Neural cell (in vitro differentiated cells): Measurements from ENCODE around the gene ZNRF4. TPM values are rescaled to one million over a fixed set of nuclear protein-coding genes. Genes with fewer than 3 reads are reported as not detected.

Experiments
- H2AFZ ChIP-seq: fragments of 200-600, 300-800 bp; sonication (generic), shearing (Covaris generic); 2 replicates; pipeline ENCODE4 v1.6.0; 2014; ENCODE audit warnings: low read depth, mild to moderate bottlenecking, antibody characterized with exemption, low read length, moderate library complexity
- H3F3A ChIP-seq: fragments of 200-600 bp; shearing (Covaris generic); 2 replicates; pipeline ENCODE4 v1.6.1; 2016; ENCODE audit warnings: mild to moderate bottlenecking, moderate library complexity, mixed read lengths, antibody characterized with exemption, low read length; ENCODE audit not compliant: insufficient read depth, poor library complexity, severe bottlenecking
- H3K27ac ChIP-seq: fragments of 200-600, 300-800 bp; sonication (generic), shearing (Covaris generic); 2 replicates; pipeline ENCODE4 v1.5.1; 2014; ENCODE audit warnings: mild to moderate bottlenecking, low read length, moderate library complexity
- H3K27me3 ChIP-seq: fragments of 300-800, 200-600 bp; sonication (generic), shearing (Covaris generic); 2 replicates; pipeline ENCODE4 v1.6.0; 2014; ENCODE audit warnings: mild to moderate bottlenecking, low read depth, low read length, moderate library complexity; ENCODE audit not compliant: insufficient read depth
- H3K36me3 ChIP-seq: fragments of 300-800, 200-600 bp; sonication (generic), shearing (Covaris generic); 2 replicates; pipeline ENCODE4 v1.5.1; 2014; ENCODE audit warnings: mild to moderate bottlenecking, antibody characterized with exemption, low read length, moderate library complexity; ENCODE audit not compliant: insufficient read depth
- H3K4me2 ChIP-seq: fragments of 300-800, 200-600 bp; sonication (generic), shearing (Covaris generic); 2 replicates; pipeline ENCODE4 v1.6.0; 2014; ENCODE audit warnings: mild to moderate bottlenecking, low read length
- H3K4me3 ChIP-seq: fragments of 300-800, 200-600 bp; sonication (generic), shearing (Covaris generic); 2 replicates; pipeline ENCODE4 v1.5.1; 2014; ENCODE audit warnings: mild to moderate bottlenecking, low read length, moderate library complexity
- H3K79me2 ChIP-seq: fragments of 200-600 bp; shearing (Covaris generic); replicated peaks from 2 replicates; pipeline ENCODE4 v1.6.0; 2014; ENCODE audit warnings: mild to moderate bottlenecking, low read length, moderate library complexity; ENCODE audit not compliant: insufficient read depth
- H3K9ac ChIP-seq: fragments of 300-800, 200-600 bp; sonication (generic), shearing (Covaris generic); 2 replicates; pipeline ENCODE4 v1.6.1; 2016; ENCODE audit warnings: mild to moderate bottlenecking, low read length, mixed read lengths
- H3K9me2 ChIP-seq: fragments of 200-600 bp; shearing (Covaris generic); 2 replicates; pipeline ENCODE4 v1.6.1; 2016; ENCODE audit warnings: mild to moderate bottlenecking, low read length, mixed read lengths; ENCODE audit not compliant: insufficient read depth
- H3K9me3 ChIP-seq: fragments of 200-600, 300-800 bp; sonication (generic), shearing (Covaris generic); 2 replicates; pipeline ENCODE4 v1.6.1; 2016; ENCODE audit warnings: mild to moderate bottlenecking, mixed run types, low read length, moderate library complexity, mixed read lengths
- H4K20me1 ChIP-seq: fragments of 200-600 bp; shearing (Covaris generic); 2 replicates; pipeline ENCODE4 v1.6.1; 2016; ENCODE audit warnings: mild to moderate bottlenecking, mixed run types; ENCODE audit not compliant: insufficient read depth
- CTCF ChIP-seq: fragments of 450-650 bp; IDR thresholded peaks from 2 replicates; pipeline ENCODE4 v1.5.1; 2014; ENCODE audit warnings: antibody characterized with exemption, mild to moderate bottlenecking, moderate library complexity; ENCODE audit not compliant: poor library complexity, severe bottlenecking
- EP300 ChIP-seq: fragments of 450-650 bp; conservative IDR thresholded peaks from 2 replicates; pipeline ENCODE4 v1.6.1; 2014; ENCODE audit warnings: antibody characterized with exemption, mild to moderate bottlenecking, moderate library complexity; ENCODE audit not compliant: poor library complexity, severe bottlenecking
- EZH2 ChIP-seq: fragments of 200-600, 300-800 bp; shearing (Covaris generic), sonication (generic); IDR thresholded peaks from 2 replicates; pipeline ENCODE4 v1.6.1; 2014; ENCODE audit warnings: antibody characterized with exemption, low read length, borderline replicate concordance, mild to moderate bottlenecking; ENCODE audit not compliant: insufficient read depth, poor library complexity, severe bottlenecking
- MXI1 ChIP-seq: fragments of 450-650 bp; conservative IDR thresholded peaks from 2 replicates; pipeline ENCODE4 v1.6.1; 2014; ENCODE audit warnings: antibody characterized with exemption, mild to moderate bottlenecking; ENCODE audit not compliant: poor library complexity, severe bottlenecking
- POLR2AphosphoS5 ChIP-seq: IDR thresholded peaks from 2 replicates; pipeline ENCODE4 v1.6.1; 2012
- RAD21 ChIP-seq: fragments of 450-650 bp; conservative IDR thresholded peaks from 2 replicates; pipeline ENCODE4 v1.6.1; 2014; ENCODE audit warnings: antibody characterized with exemption, mild to moderate bottlenecking, moderate library complexity
- REST ChIP-seq: IDR thresholded peaks from 2 replicates; pipeline ENCODE4 v1.6.1; 2012; ENCODE audit warnings: borderline replicate concordance
- SMC3 ChIP-seq: fragments of 450-650 bp; conservative IDR thresholded peaks from 2 replicates; pipeline ENCODE4 v1.6.1; 2014; ENCODE audit warnings: antibody characterized with exemption, mild to moderate bottlenecking, moderate library complexity; ENCODE audit not compliant: poor library complexity
- TAF1 ChIP-seq: IDR thresholded peaks from 2 replicates; pipeline ENCODE4 v1.6.1; 2012; ENCODE audit warnings: low read depth
- polyA plus RNA-seq: library from polyadenylated mRNA; depleted of rRNA; stranded (reverse); fragments of >200 nt; gene quantifications from 2 replicates; pipeline ENCODE4 v1.2.3, GENCODE V29; 2014

Gene ZNRF4
- polyA plus RNA-seq, 1 donor from 2014 or later, result not detected

GRCh38 chr19:5430237-5430636 is 25.0 kb upstream of the ZNRF4 start:
- Histone ChIP-seq H2AFZ (no peak overlapping the region), H3F3A (no peaks in the 10 kb centered on the region)
- TF ChIP-seq EP300 (no peak), CTCF (no peak), MXI1 (no peak), EZH2 (no peak), SMC3 (no peak), RAD21 (no peak), POLR2AphosphoS5 (no peak), TAF1 (no peak), REST (no peak)

GRCh38 chr19:5432687-5433086 is 22.5 kb upstream of the ZNRF4 start:
- H3F3A ChIP-seq, result no peaks in the 10 kb centered on the region
- H3K9me3 ChIP-seq, result no peaks in the 10 kb centered on the region

More at GRCh38 chr19:5430237-5430636, 25.0 kb upstream of the ZNRF4 start:
- Histone ChIP-seq H3K9me3 (no peaks in the 10 kb centered on the region), H3K9ac (no peak overlapping the region), H3K4me2 (no peak overlapping the region), H3K36me3 (no peaks in the 10 kb centered on the region), H3K9me2 (no peaks in the 10 kb centered on the region), H3K27ac (no peak overlapping the region), H3K79me2 (no peaks in the 10 kb centered on the region), H3K4me3 (no peak overlapping the region), H4K20me1 (no peaks in the 10 kb centered on the region), H3K27me3 (no peaks in the 10 kb centered on the region)

More at GRCh38 chr19:5432687-5433086, 22.5 kb upstream of the ZNRF4 start:
- no peaks in the 10 kb centered on the region for H3K36me3 ChIP-seq
- H3K9ac ChIP-seq, result no peak overlapping the region
- H3K27ac ChIP-seq, result no peak overlapping the region
- H3K27me3 ChIP-seq, result no peaks in the 10 kb centered on the region
- H2AFZ ChIP-seq, result no peak overlapping the region
- H3K4me2 ChIP-seq, result no peak overlapping the region
- H4K20me1 ChIP-seq, result no peaks in the 10 kb centered on the region
- TF ChIP-seq EP300 (no peak), REST (no peak), RAD21 (no peak), POLR2AphosphoS5 (no peak), CTCF (no peak), MXI1 (no peak), TAF1 (no peak), EZH2 (no peak), SMC3 (no peak)
- no peaks in the 10 kb centered on the region for H3K79me2 ChIP-seq
- H3K4me3 ChIP-seq, result no peak overlapping the region
- H3K9me2 ChIP-seq, result no peaks in the 10 kb centered on the region
